ENCODE data around the gene UGT8. TPM values are rescaled to one million over a fixed set of nuclear protein-coding genes. Genes with fewer than 3 reads are reported as not detected.
"Not testable (repeated sequence)": the region's sequence is repeated elsewhere in the genome, so short reads cannot be mapped to it uniquely, and the experiment has no call there.

The UGT8 gene
- total RNA-seq, 4 donors from 2014 or later: 0.73 to 2.6 (median 1.7) TPM

DNA sequence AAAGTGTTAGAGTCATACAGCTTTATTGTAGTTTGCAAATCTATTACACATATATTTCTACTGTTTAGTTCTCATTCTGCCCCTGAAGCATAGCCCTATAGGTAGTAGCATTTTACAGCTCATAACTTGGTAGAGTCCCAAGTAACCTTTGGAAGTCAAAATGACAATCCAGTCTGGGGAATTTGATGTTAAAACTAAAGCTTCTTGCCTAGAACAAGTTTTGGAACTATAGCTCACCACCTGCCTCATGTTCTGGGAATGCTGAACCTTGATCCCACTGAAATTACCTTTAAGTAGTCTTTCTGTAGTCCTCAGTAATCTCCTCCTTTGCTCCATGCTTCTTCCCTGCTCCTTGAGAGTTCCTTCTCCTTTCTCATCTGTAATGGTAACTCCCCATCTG is 8.4 kb downstream of the UGT8 start:
- Histone ChIP-seq H3K27ac (no peak overlapping the region), H3K4me1 (no peaks in the 10 kb centered on the region), H3K27me3 (no peaks in the 10 kb centered on the region), H3K4me3 (no peak overlapping the region), H3K36me3 (no peaks in the 10 kb centered on the region), H3K9me3 (no peaks in the 10 kb centered on the region)
- DNase-seq (ENCODE audit: low spot score in 2 of 2): no peak
- TF ChIP-seq POLR2A (IDR thresholded peaks at IDR 0.05) (no peak), POLR2AphosphoS5 (IDR thresholded peaks at IDR 0.05) (no peak)

- Histone ChIP-seq H3K4me1 (no peaks in the 10 kb centered on the region), H3K36me3 (no peaks in the 10 kb centered on the region), H3K27ac (no peak overlapping the region), H3K27me3 (no peaks in the 10 kb centered on the region), H3K4me3 (no peak overlapping the region), H3K9me3 (no peaks in the 10 kb centered on the region)
- WGBS: 78% methylated on average over 4 of the region's 4 CpGs
- TF ChIP-seq, protein P1, sequence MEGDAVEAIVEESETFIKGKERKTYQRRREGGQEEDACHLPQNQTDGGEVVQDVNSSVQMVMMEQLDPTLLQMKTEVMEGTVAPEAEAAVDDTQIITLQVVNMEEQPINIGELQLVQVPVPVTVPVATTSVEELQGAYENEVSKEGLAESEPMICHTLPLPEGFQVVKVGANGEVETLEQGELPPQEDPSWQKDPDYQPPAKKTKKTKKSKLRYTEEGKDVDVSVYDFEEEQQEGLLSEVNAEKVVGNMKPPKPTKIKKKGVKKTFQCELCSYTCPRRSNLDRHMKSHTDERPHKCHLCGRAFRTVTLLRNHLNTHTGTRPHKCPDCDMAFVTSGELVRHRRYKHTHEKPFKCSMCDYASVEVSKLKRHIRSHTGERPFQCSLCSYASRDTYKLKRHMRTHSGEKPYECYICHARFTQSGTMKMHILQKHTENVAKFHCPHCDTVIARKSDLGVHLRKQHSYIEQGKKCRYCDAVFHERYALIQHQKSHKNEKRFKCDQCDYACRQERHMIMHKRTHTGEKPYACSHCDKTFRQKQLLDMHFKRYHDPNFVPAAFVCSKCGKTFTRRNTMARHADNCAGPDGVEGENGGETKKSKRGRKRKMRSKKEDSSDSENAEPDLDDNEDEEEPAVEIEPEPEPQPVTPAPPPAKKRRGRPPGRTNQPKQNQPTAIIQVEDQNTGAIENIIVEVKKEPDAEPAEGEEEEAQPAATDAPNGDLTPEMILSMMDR (IDR thresholded peaks at IDR 0.05): no peak
- TF ChIP-seq POLR2AphosphoS5 (IDR thresholded peaks at IDR 0.05) (no peak), POLR2A (IDR thresholded peaks at IDR 0.05) (no peak), EP300 (IDR thresholded peaks at IDR 0.05) (no peak)
- no peak for DNase-seq (ENCODE audit: low spot score in 2 of 2)
Observed at GRCh38 chr4:114613560-114613959, 15.0 kb downstream of the UGT8 start.

DNA sequence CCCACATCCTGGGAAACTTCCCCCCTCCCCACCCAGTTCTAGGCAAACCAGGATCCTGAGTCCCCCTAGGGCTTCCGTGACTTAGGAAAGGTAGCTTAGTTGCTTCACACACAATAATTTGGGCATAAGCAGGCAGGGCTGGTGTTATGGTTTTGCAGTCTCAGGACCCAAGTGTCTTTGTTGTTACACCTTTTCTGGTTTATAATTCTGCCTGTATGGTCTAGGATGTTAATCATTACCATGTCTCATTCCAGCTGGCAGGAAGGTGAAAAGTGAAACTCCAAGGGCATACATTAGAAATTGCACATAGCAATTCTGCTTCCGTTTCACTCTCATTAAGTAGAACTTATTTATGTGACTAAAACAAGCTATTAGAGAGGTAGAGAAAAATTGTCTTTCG is 16.8 kb downstream of the UGT8 start:
- H3K4me3 ChIP-seq: no peak overlapping the region
- H3K36me3 ChIP-seq: no peaks in the 10 kb centered on the region
- 45% methylated on average over 3 of the region's 3 CpGs for WGBS
- H3K9me3 ChIP-seq: no peaks in the 10 kb centered on the region
- H3K27ac ChIP-seq: no peak overlapping the region
- TF ChIP-seq, protein P1 (IDR thresholded peaks at IDR 0.05): no peak
- no peak for TF ChIP-seq POLR2AphosphoS5 (IDR thresholded peaks at IDR 0.05)
- no peak for TF ChIP-seq EP300 (IDR thresholded peaks at IDR 0.05)
- no peak for TF ChIP-seq POLR2A (IDR thresholded peaks at IDR 0.05)
- no peaks in the 10 kb centered on the region for H3K4me1 ChIP-seq
- DNase-seq (ENCODE audit: low spot score in 2 of 2): no peak
- no peaks in the 10 kb centered on the region for H3K27me3 ChIP-seq

- WGBS: 91% methylated on average over 12 of the region's 12 CpGs
- DNase-seq (ENCODE audit: low spot score in 2 of 2); H3K4me3 ChIP-seq: not testable (repeated sequence)
Observed at GRCh38 chr4:114616036-114616435, 17.4 kb downstream of the UGT8 start.

DNA sequence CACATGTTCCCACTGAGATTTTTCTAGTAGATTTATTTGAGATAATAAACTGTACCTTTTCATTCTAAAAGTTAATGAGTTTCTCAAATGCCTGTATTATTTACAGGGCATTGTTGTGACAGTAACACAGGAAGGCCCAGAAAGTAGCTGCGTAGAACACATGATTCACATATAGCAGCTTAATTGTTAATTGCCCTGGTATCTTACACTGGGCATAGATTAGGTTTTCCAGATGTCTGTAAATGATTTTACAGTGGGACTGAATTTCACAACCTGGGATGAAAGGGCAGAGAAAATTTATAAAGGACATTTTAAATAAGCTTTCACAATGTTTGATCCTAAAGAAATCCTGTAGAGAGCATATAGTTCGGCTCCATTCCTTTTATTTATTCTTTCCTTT is 27.6 kb downstream of the UGT8 start:
- Histone ChIP-seq H3K4me1 (no peaks in the 10 kb centered on the region), H3K27ac (no peak overlapping the region), H3K4me3 (no peak overlapping the region), H3K36me3 (no peaks in the 10 kb centered on the region), H3K9me3 (no peaks in the 10 kb centered on the region), H3K27me3 (no peaks in the 10 kb centered on the region)
- 89% methylated on average over 2 of the region's 2 CpGs for WGBS
- no peak for DNase-seq (ENCODE audit: low spot score in 2 of 2)
- TF ChIP-seq EP300 (IDR thresholded peaks at IDR 0.05) (no peak), POLR2AphosphoS5 (IDR thresholded peaks at IDR 0.05) (no peak), POLR2A (IDR thresholded peaks at IDR 0.05) (no peak)
- TF ChIP-seq, protein P1 (IDR thresholded peaks at IDR 0.05): no peak

More at GRCh38 chr4:114616036-114616435, 17.4 kb downstream of the UGT8 start:
- not testable (repeated sequence) for H3K4me1 ChIP-seq, H3K9me3 ChIP-seq, H3K27me3 ChIP-seq, H3K36me3 ChIP-seq, H3K27ac ChIP-seq

DNA sequence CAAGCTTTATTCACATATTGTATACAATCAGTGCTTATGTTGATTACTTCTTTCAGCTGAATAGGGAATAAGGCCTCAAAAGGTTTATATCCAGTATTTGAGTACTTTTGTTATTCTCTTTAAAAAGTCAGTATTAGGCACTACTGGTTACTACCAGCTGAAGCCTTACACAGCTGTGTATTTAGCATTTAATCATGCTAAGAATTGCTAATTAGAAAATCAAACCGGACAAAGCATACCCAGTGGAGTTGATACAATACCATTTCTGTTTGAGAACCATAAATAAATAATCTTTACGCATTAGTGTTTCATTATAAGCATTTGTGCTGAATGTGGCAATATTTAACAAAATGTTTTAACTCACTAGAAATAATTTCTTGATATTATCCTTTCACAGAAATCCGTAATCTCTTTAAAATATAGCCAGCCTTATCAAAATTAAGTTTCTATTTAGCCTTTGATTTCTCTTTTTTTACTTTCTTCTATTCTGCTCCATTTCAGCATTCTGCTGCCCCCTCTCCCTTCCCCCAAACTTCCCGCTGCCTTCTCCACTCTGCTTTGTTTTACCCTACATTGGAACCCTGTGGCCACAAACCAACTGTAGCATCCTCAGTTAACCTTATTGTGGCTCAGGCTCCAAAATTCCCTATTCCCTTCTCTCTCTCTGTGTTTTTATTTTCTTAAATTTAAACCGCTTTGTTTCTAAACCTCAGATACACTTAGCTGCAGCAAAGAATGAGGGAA is 37.8 kb downstream of the UGT8 start:
- H3K4me3 ChIP-seq: no peak overlapping the region
- H3K9me3 ChIP-seq: no peaks in the 10 kb centered on the region
- no peaks in the 10 kb centered on the region for H3K27me3 ChIP-seq
- no peaks in the 10 kb centered on the region for H3K36me3 ChIP-seq
- WGBS: 90% methylated on average over 5 of the region's 5 CpGs
- no peak for DNase-seq (ENCODE audit: low spot score in 2 of 2)
- TF ChIP-seq EP300 (IDR thresholded peaks at IDR 0.05) (no peak), POLR2AphosphoS5 (IDR thresholded peaks at IDR 0.05) (no peak), POLR2A (IDR thresholded peaks at IDR 0.05) (no peak)
- TF ChIP-seq, protein P1 (IDR thresholded peaks at IDR 0.05): no peak
- H3K4me1 ChIP-seq: no peaks in the 10 kb centered on the region
- H3K27ac ChIP-seq: no peak overlapping the region
